ENCODE results near the gene TOPAZ1. TPM values are rescaled to one million over a fixed set of nuclear protein-coding genes. Genes with fewer than 3 reads are reported as not detected.

The TOPAZ1 gene
- total and polyA plus RNA-seq, 2 of the 13 experiments (the other 11 are each of a cell fraction or from before 2014, with no cell fraction given) = not detected

- no peak for TF ChIP-seq GABPA (IDR thresholded peaks at IDR 0.05; ENCODE audit: low read depth, low read length)
- TF ChIP-seq GABPA (CRISPR knock-in tag; IDR thresholded peaks at IDR 0.05; ENCODE audit: low read depth) = no peak
- TF ChIP-seq SMAD3 (CRISPR knock-in tag; IDR thresholded peaks at IDR 0.05) = 0 out of 2 replicates have a peak, but pooled peaks have one; percentile 21
- no peak for TF ChIP-seq KDM5A (IDR thresholded peaks at IDR 0.05; ENCODE audit: borderline replicate concordance, low read length)
- TF ChIP-seq, protein P1, sequence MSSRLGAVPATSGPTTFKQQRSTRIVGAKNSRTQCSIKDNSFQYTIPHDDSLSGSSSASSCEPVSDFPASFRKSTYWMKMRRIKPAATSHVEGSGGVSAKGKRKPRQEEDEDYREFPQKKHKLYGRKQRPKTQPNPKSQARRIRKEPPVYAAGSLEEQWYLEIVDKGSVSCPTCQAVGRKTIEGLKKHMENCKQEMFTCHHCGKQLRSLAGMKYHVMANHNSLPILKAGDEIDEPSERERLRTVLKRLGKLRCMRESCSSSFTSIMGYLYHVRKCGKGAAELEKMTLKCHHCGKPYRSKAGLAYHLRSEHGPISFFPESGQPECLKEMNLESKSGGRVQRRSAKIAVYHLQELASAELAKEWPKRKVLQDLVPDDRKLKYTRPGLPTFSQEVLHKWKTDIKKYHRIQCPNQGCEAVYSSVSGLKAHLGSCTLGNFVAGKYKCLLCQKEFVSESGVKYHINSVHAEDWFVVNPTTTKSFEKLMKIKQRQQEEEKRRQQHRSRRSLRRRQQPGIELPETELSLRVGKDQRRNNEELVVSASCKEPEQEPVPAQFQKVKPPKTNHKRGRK (CRISPR knock-in tag; IDR thresholded peaks at IDR 0.05) = no peak
- TF ChIP-seq FLYWCH1 (CRISPR knock-in tag; IDR thresholded peaks at IDR 0.05) = no peak
- no peak for TF ChIP-seq ZNF644 (CRISPR knock-in tag; IDR thresholded peaks at IDR 0.05; ENCODE audit: low read depth)
- TF ChIP-seq ZBTB7B (CRISPR knock-in tag; IDR thresholded peaks at IDR 0.05) = no peak
- TF ChIP-seq SMAD1 (CRISPR knock-in tag; IDR thresholded peaks at IDR 0.05; ENCODE audit: borderline replicate concordance, low read depth) = no peak
- TF ChIP-seq IRF9 (CRISPR knock-in tag; IDR thresholded peaks at IDR 0.05; ENCODE audit: borderline replicate concordance) = no peak
- TF ChIP-seq ZNF414 (CRISPR knock-in tag; IDR thresholded peaks at IDR 0.05) = no peak
- TF ChIP-seq TCF7L2 (IDR thresholded peaks at IDR 0.05; ENCODE audit: low read depth, low read length) = no peak
- TF ChIP-seq SAFB2 (CRISPR knock-in tag; IDR thresholded peaks at IDR 0.05; ENCODE audit: borderline replicate concordance, low read depth) = no peak
- TF ChIP-seq ARID4A (CRISPR knock-in tag; IDR thresholded peaks at IDR 0.05; ENCODE audit: borderline replicate concordance) = no peak; the same call in 1 of the 2 replicates
- no peak for TF ChIP-seq MAFG (CRISPR knock-in tag; IDR thresholded peaks at IDR 0.05)
- peak; percentile 38; the same call in 1 of the 2 replicates for TF ChIP-seq HDAC2 (CRISPR knock-in tag; IDR thresholded peaks at IDR 0.05)
- TF ChIP-seq IRX3 (CRISPR knock-in tag; IDR thresholded peaks at IDR 0.05; ENCODE audit: borderline replicate concordance, low read depth) = no peak
- no peak for TF ChIP-seq CHD4 (IDR thresholded peaks at IDR 0.05; ENCODE audit: borderline replicate concordance, low read length)
- TF ChIP-seq ZNF652 (CRISPR knock-in tag; IDR thresholded peaks at IDR 0.05; ENCODE audit: borderline replicate concordance, low read depth) = peak; percentile 55; the same call in 1 of the 2 replicates
- TF ChIP-seq, protein P2, sequence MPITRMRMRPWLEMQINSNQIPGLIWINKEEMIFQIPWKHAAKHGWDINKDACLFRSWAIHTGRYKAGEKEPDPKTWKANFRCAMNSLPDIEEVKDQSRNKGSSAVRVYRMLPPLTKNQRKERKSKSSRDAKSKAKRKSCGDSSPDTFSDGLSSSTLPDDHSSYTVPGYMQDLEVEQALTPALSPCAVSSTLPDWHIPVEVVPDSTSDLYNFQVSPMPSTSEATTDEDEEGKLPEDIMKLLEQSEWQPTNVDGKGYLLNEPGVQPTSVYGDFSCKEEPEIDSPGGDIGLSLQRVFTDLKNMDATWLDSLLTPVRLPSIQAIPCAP (CRISPR knock-in tag; IDR thresholded peaks at IDR 0.05; ENCODE audit: low read depth) = no peak
- 0 out of 2 replicates have a peak, but pooled peaks have one; percentile 29 for TF ChIP-seq NCOA2 (CRISPR knock-in tag; IDR thresholded peaks at IDR 0.05)
- no peak for TF ChIP-seq SNAI1 (CRISPR knock-in tag; IDR thresholded peaks at IDR 0.05; ENCODE audit: borderline replicate concordance)
- TF ChIP-seq ATF1 (CRISPR knock-in tag; IDR thresholded peaks at IDR 0.05) = 0 out of 2 replicates have a peak, but pooled peaks have one; percentile 18
- no peak for TF ChIP-seq NFKBIZ (CRISPR knock-in tag; IDR thresholded peaks at IDR 0.05)
Measured at GRCh38 chr3:44363591-44363990, 121.9 kb downstream of the TOPAZ1 start (continued).

Data from HepG2 (cell line).